Calu3 (cell line): ENCODE data around the gene SMARCD3. TPM values are rescaled to one million over a fixed set of nuclear protein-coding genes. Genes with fewer than 3 reads are reported as not detected.

Experiments
- BruUV-seq: library from RNA; stranded (reverse); fragments of 400-500 nt; replicated peaks from 2 replicates; lab custom pipeline; 2021; lab: Mats Ljungman, UMichigan
- CTCF ChIA-PET: fragments of 300-600 bp; sonication (Branson Sonifier 250); formaldehyde crosslinking; loops from one replicate; lab custom pipeline; 2022; ENCODE audit warnings: antibody characterized with exemption; lab: Charles Lee
- DNase-seq: peaks from one replicate; pipeline ENCODE4 v3.0.0; 2022
- H3K27ac Mint-ChIP-seq: one replicate; pipeline ENCODE4 v1.8.0; 2022; ENCODE audit warnings: mixed read lengths; ENCODE audit not compliant: unreplicated experiment
- H3K27me3 Mint-ChIP-seq: one replicate; pipeline ENCODE4 v1.8.0; 2022; ENCODE audit warnings: mixed read lengths; ENCODE audit not compliant: unreplicated experiment
- H3K36me3 Mint-ChIP-seq: one replicate; pipeline ENCODE4 v1.8.0; 2022; ENCODE audit warnings: mild to moderate bottlenecking, moderate library complexity, mixed read lengths; ENCODE audit not compliant: insufficient read depth, unreplicated experiment
- H3K4me1 Mint-ChIP-seq: one replicate; pipeline ENCODE4 v1.8.0; 2022; ENCODE audit warnings: mild to moderate bottlenecking, low read depth, mixed read lengths; ENCODE audit not compliant: unreplicated experiment
- H3K4me3 Mint-ChIP-seq: one replicate; pipeline ENCODE4 v1.8.0; 2022; ENCODE audit warnings: mild to moderate bottlenecking, low read depth, moderate library complexity, mixed read lengths; ENCODE audit not compliant: unreplicated experiment
- H3K9me3 Mint-ChIP-seq: one replicate; pipeline ENCODE4 v1.8.0; 2022; ENCODE audit warnings: low read depth, mixed read lengths; ENCODE audit not compliant: unreplicated experiment
- CTCF ChIP-seq: fragments of 200-600 bp; IDR thresholded peaks from one replicate; pipeline ENCODE4 v1.8.0; 2022; ENCODE audit warnings: antibody characterized with exemption; ENCODE audit not compliant: unreplicated experiment
- intact Hi-C: fragments of 100-400 bp; cut with micrococcal nuclease; formaldehyde crosslinking; loops from one replicate; pipeline ENCODE4 v1.10.0; 2022; ENCODE audit not compliant: unreplicated experiment
- total RNA-seq: library from RNA; stranded (reverse); gene quantifications from 2 replicates; pipeline ENCODE4 v1.2.3, GENCODE V29; 2022

The SMARCD3 gene
- total RNA-seq, 1 experiment from 2014 or later: 2.3 TPM

DNA sequence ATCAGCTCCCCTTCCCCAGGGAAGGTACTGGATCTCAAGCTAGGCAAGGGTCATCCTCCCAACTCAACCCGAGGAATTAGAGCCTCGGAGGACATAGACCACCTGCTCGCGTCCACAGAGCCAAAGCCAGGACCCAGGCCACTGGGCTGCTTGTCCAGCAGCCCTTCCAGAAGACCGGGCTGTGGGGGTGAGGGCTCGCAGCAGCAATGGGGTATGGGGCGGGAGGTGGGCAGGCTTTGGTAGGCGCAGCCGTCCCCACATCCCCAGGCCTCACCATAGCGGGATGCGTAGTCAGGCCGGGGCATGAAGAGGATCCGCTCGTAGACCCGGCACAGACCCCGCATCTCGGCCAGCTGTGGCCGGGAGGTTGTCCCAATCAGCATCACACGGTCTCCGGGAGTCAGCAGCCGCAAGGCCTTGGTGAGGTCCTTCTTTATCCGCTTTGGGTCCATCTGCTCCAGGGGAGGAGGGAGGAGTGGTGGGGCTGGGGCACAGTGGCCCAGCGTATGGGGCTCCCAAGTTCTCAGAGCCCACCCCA is 56.4 kb downstream of the SMARCD3 start:
- Mint-ChIP-seq H3K36me3 (peaks cover 7% of the 10 kb centered on the region), H3K4me1 (no peaks in the 10 kb centered on the region), H3K27ac (no peak overlapping the region), H3K9me3 (no peaks in the 10 kb centered on the region), H3K4me3 (no peak overlapping the region), H3K27me3 (peaks cover 46% of the 10 kb centered on the region)
- no TSS peak for BruUV-seq
- intact Hi-C loops: no loop called here
- no peak for DNase-seq
- CTCF ChIA-PET: no interaction called here
- no peak for TF ChIP-seq CTCF

GRCh38 chr7:151191544-151191943 is 57.0 kb downstream of the SMARCD3 start:
- intact Hi-C loops: no loop called here
- Mint-ChIP-seq H3K27ac (no peak overlapping the region), H3K4me3 (no peak overlapping the region), H3K9me3 (no peaks in the 10 kb centered on the region), H3K36me3 (peaks cover 7% of the 10 kb centered on the region), H3K27me3 (peaks cover 51% of the 10 kb centered on the region), H3K4me1 (no peaks in the 10 kb centered on the region)
- CTCF ChIA-PET: no interaction called here
- BruUV-seq: no TSS peak
- no peak for TF ChIP-seq CTCF
- no peak for DNase-seq

DNA sequence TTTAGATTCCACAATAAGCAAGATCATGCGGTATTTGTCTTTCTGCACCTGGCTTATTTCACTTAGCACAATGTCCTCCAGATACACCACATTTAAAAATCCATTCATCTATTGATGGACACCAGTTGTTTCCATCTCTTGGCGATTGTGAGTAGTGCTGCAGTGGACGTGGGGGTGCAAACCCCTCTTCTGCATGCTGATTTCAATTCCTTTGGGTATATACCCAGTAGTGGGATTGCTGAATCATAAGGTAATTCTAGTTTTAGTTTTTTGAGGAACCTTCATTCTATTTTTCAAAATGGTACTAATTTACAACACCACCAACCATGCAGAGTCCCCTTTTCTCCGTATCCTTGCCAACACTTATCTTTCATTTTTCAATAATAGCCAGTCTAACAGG is 59.5 kb downstream of the SMARCD3 start:
- peaks cover 54% of the 10 kb centered on the region for H3K27me3 Mint-ChIP-seq
- no peak for DNase-seq
- no peak for TF ChIP-seq CTCF
- no TSS peak for BruUV-seq
- no peak overlapping the region for H3K4me3 Mint-ChIP-seq
- H3K4me1 Mint-ChIP-seq: no peaks in the 10 kb centered on the region
- CTCF ChIA-PET: no interaction called here
- no peaks in the 10 kb centered on the region for H3K9me3 Mint-ChIP-seq
- no peaks in the 10 kb centered on the region for H3K36me3 Mint-ChIP-seq
- H3K27ac Mint-ChIP-seq: no peak overlapping the region
- intact Hi-C loops: no loop called here

Other genes with a start within 250 kb of the SMARCD3 start
- 7.9 and 17.7 TPM in 2 replicates for gene ATG9B, start 224.2 kb downstream of the SMARCD3 start, total RNA-seq
- 40.2 and 42.3 TPM in 2 replicates for gene ABCB8, start 220.2 kb downstream of the SMARCD3 start, total RNA-seq
- gene ASIC3, start 200.2 kb downstream of the SMARCD3 start, total RNA-seq: 11.7 and 13.6 TPM in 2 replicates
- gene CDK5, start 190.8 kb downstream of the SMARCD3 start, total RNA-seq: 23.5 and 24.6 TPM in 2 replicates
- gene SLC4A2, start 189.1 kb downstream of the SMARCD3 start, total RNA-seq: 194 and 209 TPM in 2 replicates
- gene FASTK, start 167.9 kb downstream of the SMARCD3 start, total RNA-seq: 113 and 121 TPM in 2 replicates
- gene TMUB1, start 165.2 kb downstream of the SMARCD3 start, total RNA-seq: 49.9 and 51.2 TPM in 2 replicates
- 67.4 and 73.4 TPM in 2 replicates for gene AGAP3, start 162.2 kb downstream of the SMARCD3 start, total RNA-seq
- not detected in 2 replicates for gene GBX1, start 81.0 kb downstream of the SMARCD3 start, total RNA-seq
- not detected in 2 replicates for gene ASB10, start 61.4 kb downstream of the SMARCD3 start, total RNA-seq
- not detected in 2 replicates for gene H2BK1, start 38.2 kb downstream of the SMARCD3 start, total RNA-seq
- gene ABCF2, start 21.5 kb downstream of the SMARCD3 start, total RNA-seq: 43.0 and 49.7 TPM in 2 replicates
- 48.1 and 51.3 TPM in 2 replicates for gene CHPF2, start 16.2 kb downstream of the SMARCD3 start, total RNA-seq
- 56.2 and 69.2 TPM in 2 replicates for gene NUB1, start 93.1 kb upstream of the SMARCD3 start, total RNA-seq
- not detected in 2 replicates for gene WDR86, start 161.3 kb upstream of the SMARCD3 start, total RNA-seq
- gene CRYGN, start 191.4 kb upstream of the SMARCD3 start, total RNA-seq: not detected in 2 replicates